Hematopoietic multipotent progenitor cell treated with erythropoietin and hydrocortisone succinate and interleukin-3 and kit ligand, for 6 days (in vitro differentiated cells): ENCODE measurements around the gene SMPD3.

Experiments used
- DNase-seq: peaks from one replicate; pipeline ENCODE4 v3.0.0-alpha.2; 2015

SMPD3 gene

GRCh38 chr16:68432701-68433100, 15.6 kb downstream of the SMPD3 start:
- DNase-seq: no peak

- DNase-seq: no peak
These were observed 19.0 kb downstream of the SMPD3 start for GRCh38 chr16:68429076-68429854.

GRCh38 chr16:68427649-68428303, 20.5 kb downstream of the SMPD3 start:
- DNase-seq: no peak

- no peak for DNase-seq
These were observed 22.0 kb downstream of the SMPD3 start for GRCh38 chr16:68426347-68426652.

GRCh38 chr16:68425498-68426346, 22.6 kb downstream of the SMPD3 start:
- DNase-seq: no peak

GRCh38 chr16:68423771-68424170, 24.5 kb downstream of the SMPD3 start:
- DNase-seq: no peak

- DNase-seq: no peak
These were observed 25.8 kb downstream of the SMPD3 start for GRCh38 chr16:68422396-68422960.

- DNase-seq: no peak
These were observed 27.2 kb downstream of the SMPD3 start for GRCh38 chr16:68421076-68421475.

GRCh38 chr16:68420366-68420942, 27.9 kb downstream of the SMPD3 start:
- no peak for DNase-seq

GRCh38 chr16:68417711-68418301, 30.5 kb downstream of the SMPD3 start:
- DNase-seq: peak; percentile 88

GRCh38 chr16:68416057-68417046, 32.0 kb downstream of the SMPD3 start:
- DNase-seq: no peak

GRCh38 chr16:68414581-68414980, 33.7 kb downstream of the SMPD3 start:
- no peak for DNase-seq

GRCh38 chr16:68412061-68412460, 36.2 kb downstream of the SMPD3 start:
- DNase-seq: no peak

- no peak for DNase-seq
These were observed 37.2 kb downstream of the SMPD3 start for GRCh38 chr16:68411086-68411485.

GRCh38 chr16:68408967-68409366, 39.3 kb downstream of the SMPD3 start:
- DNase-seq: no peak

GRCh38 chr16:68408428-68408827, 39.9 kb downstream of the SMPD3 start:
- no peak for DNase-seq

GRCh38 chr16:68406458-68407152, 41.7 kb downstream of the SMPD3 start:
- no peak for DNase-seq

- no peak for DNase-seq
These were observed 43.5 kb downstream of the SMPD3 start for GRCh38 chr16:68404736-68405345.

- DNase-seq: no peak
These were observed 44.6 kb downstream of the SMPD3 start for GRCh38 chr16:68403704-68404103.

GRCh38 chr16:68403177-68403576, 45.1 kb downstream of the SMPD3 start:
- no peak for DNase-seq

- DNase-seq: no peak
These were observed 45.6 kb downstream of the SMPD3 start for GRCh38 chr16:68402748-68403040.
